Frontal cortex (tissue), 4 donors: ENCODE results near the gene CSRNP3. TPM values are rescaled to one million over a fixed set of nuclear protein-coding genes. Genes with fewer than 3 reads are reported as not detected.

ENCODE experiments used
- DNase-seq, 2 donors: peaks; one replicate each; pipeline ENCODE4 v3.0.0; 2012; ENCODE audit warnings: low spot score in 2 of 2
- FAIRE-seq: peaks from 2 replicates; lab custom pipeline; 2012; peaks lifted over from hg19 to GRCh38; lab: Jason Lieb, UNC
- total RNA-seq: library from RNA; depleted of rRNA; stranded (reverse); fragments of >200 nt; gene quantifications from one replicate; pipeline ENCODE4 v1.2.3, GENCODE V29; 2014
- donor health status: control.
- donor health status: control.
- donor health status: control.

The CSRNP3 gene
- total RNA-seq, 1 donor from 2014 or later: 214 TPM

GRCh38 chr2:165706960-165707487, 237.5 kb downstream of the CSRNP3 start:
- no peak for DNase-seq
- FAIRE-seq: no peak

GRCh38 chr2:165716091-165716490, 246.6 kb downstream of the CSRNP3 start:
- DNase-seq: no peak
- no peak for FAIRE-seq

- DNase-seq (no peak), FAIRE-seq (no peak)
Measured at GRCh38 chr2:165718610-165719210, 249.2 kb downstream of the CSRNP3 start.

- no peak for DNase-seq
- FAIRE-seq: no peak
Measured at GRCh38 chr2:165720511-165720910, 251.0 kb downstream of the CSRNP3 start.

GRCh38 chr2:165725421-165725820, 255.9 kb downstream of the CSRNP3 start:
- DNase-seq (no peak), FAIRE-seq (no peak)

Other genes starting within 250 kb of the CSRNP3 start
- 160 TPM for gene SCN2A, start 230.3 kb upstream of the CSRNP3 start, total RNA-seq